HCT116 (cell line): Measurements from ENCODE around the gene MAPK14. TPM values are rescaled to one million over a fixed set of nuclear protein-coding genes. Genes with fewer than 3 reads are reported as not detected.

Experiments used
- ATAC-seq: fragments of 200-7000 bp; cut with Tn5 transposase; 2 replicates; pipeline ENCODE4 v1.9.1; 2020; ENCODE audit warnings: mild to moderate bottlenecking, moderate library complexity
- BruUV-seq: library from RNA; stranded (reverse); fragments of 400-500 nt; replicated peaks from 2 replicates; lab custom pipeline; 2021; lab: Mats Ljungman, UMichigan
- CTCF ChIA-PET: fragments of 300-600 bp; sonication (Branson Sonifier 250); formaldehyde crosslinking; loops from one replicate; lab custom pipeline; 2021; ENCODE audit warnings: antibody characterized with exemption; lab: Charles Lee
- POLR2A ChIA-PET: fragments of 300-600, 350-600 bp; sonication (Branson Sonifier 250); formaldehyde crosslinking; loops from one replicate; lab custom pipeline; 2021; ENCODE audit warnings: antibody characterized with exemption; lab: Charles Lee
- RAD21 ChIA-PET, 2 experiments: fragments of 300-600 bp; sonication (Branson Sonifier 250); formaldehyde crosslinking; loops; one replicate each; lab custom pipeline; 2023; ENCODE audit warnings: low total read pairs in 2 of 2; ENCODE audit not compliant: uncharacterized antibody in 2 of 2, unreplicated experiment in 2 of 2, low non-redundant PET in 1 of 2; lab: Charles Lee
- DNase-seq: peaks from one replicate; pipeline ENCODE4 v3.0.0-alpha.2; 2010; ENCODE audit warnings: low read depth, low spot score
- H2AFZ ChIP-seq: fragments of 200-600 bp; shearing (Covaris generic), sonication (generic); 2 replicates; pipeline ENCODE4 v1.6.1; 2017; ENCODE audit warnings: low read depth, mixed run types, mixed read lengths, antibody characterized with exemption, low read length; ENCODE audit not compliant: poor library complexity, severe bottlenecking
- H3K27ac ChIP-seq: 2 replicates; pipeline ENCODE4 v1.5.1; 2012; ENCODE audit warnings: low read depth, low read length
- H3K27me3 ChIP-seq: fragments of 200-600 bp; sonication (generic); 2 replicates; pipeline ENCODE4 v1.6.1; 2016; ENCODE audit warnings: mixed run types, low read length, mixed read lengths; ENCODE audit not compliant: insufficient read depth
- H3K36me3 ChIP-seq, 2 experiments: fragments of 200-500 bp in 1 of 2; fragments of 200-600 bp in 1 of 2; sonication (Bioruptor generic) in 1 of 2; sonication (generic) in 1 of 2; 2 replicates each; pipeline versions ENCODE4 v1.5.1 to v1.6.1; 2014 to 2016; ENCODE audit warnings: low read length in 2 of 2, inconsistent platforms in 1 of 2, mixed read lengths in 1 of 2, mixed run types in 1 of 2; ENCODE audit not compliant: insufficient read depth in 2 of 2, control insufficient read depth in 1 of 2
- H3K4me1 ChIP-seq, 2 experiments: fragments of 200-600 bp in 1 of 2; sonication (generic) in 1 of 2; 2 replicates each; pipeline versions ENCODE4 v1.5.1 to v1.6.1; 2012 to 2017; ENCODE audit warnings: low read length in 2 of 2, inconsistent platforms in 1 of 2, mild to moderate bottlenecking in 1 of 2, mixed read lengths in 1 of 2, mixed run types in 1 of 2, moderate library complexity in 1 of 2; ENCODE audit not compliant: insufficient read depth in 2 of 2, control insufficient read depth in 1 of 2
- H3K4me2 ChIP-seq: fragments of 200-600 bp; sonication (generic); 2 replicates; pipeline ENCODE4 v1.6.1; 2017; ENCODE audit warnings: mixed run types, low read length, mixed read lengths
- H3K4me3 ChIP-seq, 2 experiments: fragments of 200-600 bp in 1 of 2; sonication (generic) in 1 of 2; replicated peaks in 1 of 2; 2 replicates each; pipeline ENCODE4 v1.5.1; 2011 to 2016; ENCODE audit warnings: low read length in 2 of 2, control low read depth in 1 of 2, low read depth in 1 of 2, mild to moderate bottlenecking in 1 of 2, mixed read lengths in 1 of 2, mixed run types in 1 of 2
- H3K79me2 ChIP-seq: fragments of 200-600 bp; sonication (generic); 2 replicates; pipeline ENCODE4 v1.6.1; 2017; ENCODE audit warnings: mild to moderate bottlenecking, mixed run types, low read length, moderate library complexity, mixed read lengths; ENCODE audit not compliant: insufficient read depth
- H3K9ac ChIP-seq: fragments of 200-600 bp; sonication (generic); 2 replicates; pipeline ENCODE4 v1.6.1; 2016; ENCODE audit warnings: low read length, mixed read lengths
- H3K9me2 ChIP-seq: fragments of 200-600 bp; sonication (generic), shearing (Covaris generic); 2 replicates; pipeline ENCODE4 v1.6.1; 2017; ENCODE audit warnings: mixed run types, mild to moderate bottlenecking, moderate library complexity; ENCODE audit not compliant: insufficient read depth
- H3K9me3 ChIP-seq, 2 experiments: fragments of 200-500 bp in 1 of 2; fragments of 200-600 bp in 1 of 2; sonication (Bioruptor generic) in 1 of 2; sonication (generic) in 1 of 2; 2 replicates each; pipeline ENCODE4 v1.6.1; 2014 to 2017; ENCODE audit warnings: low read length in 2 of 2, mixed read lengths in 2 of 2, inconsistent platforms in 1 of 2, low read depth in 1 of 2, mild to moderate bottlenecking in 1 of 2, mixed run types in 1 of 2, moderate library complexity in 1 of 2; ENCODE audit not compliant: control insufficient read depth in 1 of 2, insufficient read depth in 1 of 2
- H4K20me1 ChIP-seq: fragments of 200-600 bp; sonication (generic), shearing (Covaris generic); 2 replicates; pipeline ENCODE4 v1.6.1; 2017; ENCODE audit warnings: mixed run types, mild to moderate bottlenecking, moderate library complexity; ENCODE audit not compliant: insufficient read depth
- CBX3 ChIP-seq: IDR thresholded peaks from 2 replicates; pipeline ENCODE4 v1.6.1; 2012; ENCODE audit warnings: low read depth
- POLR2AphosphoS5 ChIP-seq: IDR thresholded peaks from 2 replicates; pipeline ENCODE4 v1.6.1; 2011; ENCODE audit warnings: mild to moderate bottlenecking, low read depth, low read length, moderate library complexity
- SP1 ChIP-seq: IDR thresholded peaks from 2 replicates; pipeline ENCODE4 v1.6.1; 2012; ENCODE audit warnings: low read depth
- ZFX ChIP-seq: fragments of 450-650 bp; IDR thresholded peaks from 2 replicates; pipeline ENCODE4 v1.6.1; 2017
- intact Hi-C: fragments of 100-400 bp; cut with micrococcal nuclease; formaldehyde crosslinking; loops from 2 replicates; pipeline ENCODE4 v1.10.0; 2022
- total RNA-seq: library from RNA; stranded (reverse); gene quantifications from one replicate; pipeline ENCODE4 v1.2.1, GENCODE V29; 2021; ENCODE audit not compliant: unreplicated experiment

Gene MAPK14
- total RNA-seq, 1 experiment from 2014 or later, result 34.2 TPM

DNA sequence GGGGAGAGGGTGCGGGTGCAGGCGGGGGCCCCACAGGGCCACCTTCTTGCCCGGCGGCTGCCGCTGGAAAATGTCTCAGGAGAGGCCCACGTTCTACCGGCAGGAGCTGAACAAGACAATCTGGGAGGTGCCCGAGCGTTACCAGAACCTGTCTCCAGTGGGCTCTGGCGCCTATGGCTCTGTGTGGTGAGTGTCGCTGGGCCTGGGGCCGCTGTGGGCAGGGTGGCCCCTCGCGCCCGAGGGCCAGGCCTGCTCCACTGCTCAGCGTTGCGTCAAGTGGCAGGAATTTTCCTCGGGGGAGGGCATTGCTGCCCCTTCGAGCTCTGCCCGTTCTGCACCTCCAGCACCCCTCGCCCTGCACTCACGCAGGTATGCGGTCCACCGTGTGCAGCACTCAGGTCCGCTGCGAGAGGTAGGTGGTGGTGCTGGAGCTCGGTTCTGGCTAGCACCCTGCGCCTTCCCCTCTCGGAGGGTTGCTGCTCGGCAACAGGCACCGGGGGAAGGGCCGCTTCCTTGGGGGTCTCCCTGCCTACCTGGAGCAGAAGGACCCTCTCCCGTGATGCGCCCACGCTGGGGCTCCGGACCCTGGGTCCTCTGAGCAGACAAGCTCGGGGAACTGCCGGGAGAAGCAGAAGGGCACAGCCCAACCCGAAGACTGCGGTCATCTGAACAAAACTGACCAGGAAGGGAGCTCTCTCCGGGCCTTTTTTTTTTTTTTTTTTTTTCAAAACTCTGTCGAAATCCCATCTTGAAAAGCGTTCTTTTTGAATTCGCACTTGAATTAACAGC is 674 bp downstream of the MAPK14 start:
- ATAC-seq (peak; percentile 43), DNase-seq (no peak)
- RAD21 ChIA-PET, result interaction anchor here in 1 of 2 experiments (1.1 to 1.2 kb wide), 2 partner anchors 66 kb away, joined by 3 to 6 read pairs; no protein-coding TSS in a partner anchor
- H3K27me3 ChIP-seq, result no peaks in the 10 kb centered on the region
- no peak for TF ChIP-seq SP1
- peak; percentile 91 for TF ChIP-seq ZFX
- POLR2A ChIA-PET, result interaction anchor here (0.6 to 2.6 kb wide), 5 partner anchors 10 to 352 kb away, joined by 3 to 9 read pairs (median 4); no protein-coding TSS in a partner anchor
- H3K9me3 ChIP-seq, result no peaks in the 10 kb centered on the region
- H3K4me2 ChIP-seq, result peak overlapping the region; percentile 84
- CTCF ChIA-PET, result interaction anchor here (0.8 to 1.6 kb wide), 7 partner anchors 10 to 96 kb away, joined by 3 to 9 read pairs (median 4); no protein-coding TSS in a partner anchor
- no peaks in the 10 kb centered on the region for H4K20me1 ChIP-seq
- H3K9me2 ChIP-seq, result no peaks in the 10 kb centered on the region
- BruUV-seq, result no TSS peak
- H3K36me3 ChIP-seq, result no peaks in the 10 kb centered on the region
- H2AFZ ChIP-seq, result no peak overlapping the region
- H3K79me2 ChIP-seq, result peaks cover 54% of the 10 kb centered on the region
- H3K4me1 ChIP-seq, result peaks cover 4 to 21% of the 10 kb centered on the region in 2 experiments; a peak in 3 of 4 replicates
- peak overlapping the region; percentile 86 for H3K27ac ChIP-seq
- H3K4me3 ChIP-seq, result peak overlapping the region; percentile 95 to 98
- H3K9ac ChIP-seq, result peak overlapping the region; percentile 92
- intact Hi-C loops, result no loop called here

DNA sequence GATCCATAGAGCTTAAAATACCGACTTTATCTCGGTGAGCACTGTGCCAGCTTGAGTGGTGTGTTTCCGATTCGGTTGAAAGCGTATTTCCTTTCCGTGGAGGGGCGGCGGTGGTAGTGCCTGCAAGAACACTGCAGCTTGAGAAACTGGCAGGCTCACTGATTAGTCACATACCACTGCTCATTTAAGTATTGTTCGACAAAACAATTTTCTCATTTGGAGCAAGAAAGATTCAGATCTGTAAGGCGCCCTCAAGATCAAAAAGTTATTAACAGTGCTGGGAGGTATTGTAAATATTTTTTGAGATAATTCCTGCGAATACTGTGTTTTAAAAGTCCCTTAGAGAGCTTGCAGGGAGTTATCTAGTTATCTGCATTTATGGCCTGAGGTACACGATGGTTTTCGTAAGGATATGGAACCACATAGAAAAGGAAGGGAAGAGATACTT is 1.3 kb downstream of the MAPK14 start:
- Histone ChIP-seq H3K27ac (no peak overlapping the region), H3K4me3 (peak overlapping the region; percentile 95 to 98), H3K4me1 (peaks cover 4 to 26% of the 10 kb centered on the region in 2 experiments; a peak in 3 of 4 replicates), H2AFZ (no peak overlapping the region), H3K4me2 (peak overlapping the region; percentile 84), H3K27me3 (no peaks in the 10 kb centered on the region), H3K9ac (peak overlapping the region; percentile 92), H3K9me2 (no peaks in the 10 kb centered on the region), H3K79me2 (peaks cover 60% of the 10 kb centered on the region), H3K36me3 (no peaks in the 10 kb centered on the region), H3K9me3 (no peaks in the 10 kb centered on the region), H4K20me1 (no peaks in the 10 kb centered on the region)
- no peak for ATAC-seq
- intact Hi-C loops, result no loop called here
- ChIA-PET POLR2A (interaction anchor here (0.6 to 2.6 kb wide), 4 partner anchors 10 to 351 kb away, joined by 3 to 9 read pairs (median 5); no protein-coding TSS in a partner anchor), CTCF (interaction anchor here (1.1 to 1.2 kb wide), 2 partner anchors 9 to 66 kb away, joined by 3 to 4 read pairs; no protein-coding TSS in a partner anchor), RAD21 (interaction anchor here in 1 of 2 experiments (1.1 kb wide), 1 partner anchor 66 kb away, joined by 6 read pairs; no protein-coding TSS in a partner anchor)
- BruUV-seq, result TSS peak; percentile 66
- no peak for DNase-seq
- TF ChIP-seq CBX3 (no peak), POLR2AphosphoS5 (peak; percentile 10; the same call in 1 of the 2 replicates)
